Astrocyte (in vitro differentiated cells and primary cell): ENCODE data around the gene OR6B3. TPM values are rescaled to one million over a fixed set of nuclear protein-coding genes. Genes with fewer than 3 reads are reported as not detected.

Experiments
- DNase-seq: peaks from one replicate; pipeline ENCODE4 v3.0.0-alpha.2; 2010; ENCODE audit warnings: low read depth
- FAIRE-seq: peaks from 2 replicates; lab custom pipeline; 2011; peaks lifted over from hg19 to GRCh38; lab: Jason Lieb, UNC
- H2AFZ ChIP-seq: 2 replicates; pipeline ENCODE4 v1.6.0; 2012; ENCODE audit warnings: low read depth, low read length, inconsistent platforms
- H3K27ac ChIP-seq: 2 replicates; pipeline ENCODE4 v1.5.1; 2011; ENCODE audit warnings: low read depth, low read length, inconsistent platforms
- H3K27me3 ChIP-seq: 2 replicates; pipeline ENCODE4 v1.6.0; 2011; ENCODE audit warnings: low read length, inconsistent platforms; ENCODE audit not compliant: insufficient read depth
- H3K36me3 ChIP-seq: 2 replicates; pipeline ENCODE4 v1.5.1; 2011; ENCODE audit warnings: low read length, inconsistent platforms; ENCODE audit not compliant: insufficient read depth
- H3K4me1 ChIP-seq: 2 replicates; pipeline ENCODE4 v1.5.1; 2011; ENCODE audit warnings: low read length, inconsistent platforms; ENCODE audit not compliant: insufficient read depth
- H3K4me2 ChIP-seq: 2 replicates; pipeline ENCODE4 v1.6.0; 2012; ENCODE audit warnings: low read length, inconsistent platforms
- H3K4me3 ChIP-seq: 2 replicates; pipeline ENCODE4 v1.5.1; 2011; ENCODE audit warnings: low read depth, mild to moderate bottlenecking, low read length, inconsistent platforms; ENCODE audit not compliant: insufficient read depth
- H3K79me2 ChIP-seq: 2 replicates; pipeline ENCODE4 v1.6.0; 2012; ENCODE audit warnings: mild to moderate bottlenecking, low read length, inconsistent platforms; ENCODE audit not compliant: insufficient read depth
- H3K9ac ChIP-seq: 2 replicates; pipeline ENCODE4 v1.6.0; 2012; ENCODE audit warnings: mild to moderate bottlenecking, low read length, inconsistent platforms
- H3K9me3 ChIP-seq: 2 replicates; pipeline ENCODE4 v1.5.1; 2012; ENCODE audit warnings: low read depth, mild to moderate bottlenecking, low read length, inconsistent platforms; ENCODE audit not compliant: insufficient read depth
- H4K20me1 ChIP-seq: 2 replicates; pipeline ENCODE4 v1.6.0; 2012; ENCODE audit warnings: low read length, inconsistent platforms; ENCODE audit not compliant: insufficient read depth
- H3K27ac Mint-ChIP-seq: one replicate; pipeline ENCODE4 v1.8.0; 2021; ENCODE audit warnings: mild to moderate bottlenecking, mixed read lengths; ENCODE audit not compliant: unreplicated experiment
- H3K27me3 Mint-ChIP-seq: one replicate; pipeline ENCODE4 v1.8.0; 2021; ENCODE audit warnings: low read depth, mixed read lengths; ENCODE audit not compliant: unreplicated experiment
- H3K36me3 Mint-ChIP-seq: one replicate; pipeline ENCODE4 v1.8.0; 2021; ENCODE audit warnings: low read depth, mixed read lengths; ENCODE audit not compliant: unreplicated experiment
- H3K4me1 Mint-ChIP-seq: one replicate; pipeline ENCODE4 v1.8.0; 2021; ENCODE audit warnings: low read depth, mixed read lengths; ENCODE audit not compliant: unreplicated experiment
- H3K4me3 Mint-ChIP-seq: one replicate; pipeline ENCODE4 v1.8.0; 2021; ENCODE audit warnings: mild to moderate bottlenecking, moderate library complexity, mixed read lengths; ENCODE audit not compliant: unreplicated experiment
- H3K9me3 Mint-ChIP-seq: one replicate; pipeline ENCODE4 v1.8.0; 2021; ENCODE audit warnings: mild to moderate bottlenecking, mixed read lengths; ENCODE audit not compliant: unreplicated experiment
- CTCF ChIP-seq: IDR thresholded peaks from 2 replicates; pipeline ENCODE4 v1.5.1; 2011; ENCODE audit warnings: low read depth, mild to moderate bottlenecking, inconsistent platforms, low read length, moderate library complexity; ENCODE audit not compliant: insufficient read depth
- EZH2 ChIP-seq: IDR thresholded peaks from 2 replicates; pipeline ENCODE4 v1.6.1; 2012; ENCODE audit warnings: mild to moderate bottlenecking, low read length, inconsistent platforms; ENCODE audit not compliant: insufficient read depth
- total RNA-seq: library from RNA; stranded (reverse); gene quantifications from 2 replicates; pipeline ENCODE4 v1.2.1, GENCODE V29; 2021

Gene OR6B3
- total RNA-seq, 1 donor from 2014 or later = not detected

GRCh38 chr2:240002983-240003382, 50.3 kb downstream of the OR6B3 start:
- H3K4me3 Mint-ChIP-seq = no peak overlapping the region
- DNase-seq = no peak
- no peak overlapping the region for H3K4me2 ChIP-seq
- no peaks in the 10 kb centered on the region for H3K27me3 ChIP-seq
- H3K9me3 Mint-ChIP-seq = no peaks in the 10 kb centered on the region
- H3K79me2 ChIP-seq = no peaks in the 10 kb centered on the region
- FAIRE-seq = no peak
- H3K4me1 Mint-ChIP-seq = no peaks in the 10 kb centered on the region
- H3K9me3 ChIP-seq = no peaks in the 10 kb centered on the region
- peaks cover 48% of the 10 kb centered on the region for H3K36me3 ChIP-seq
- TF ChIP-seq EZH2 (no peak), CTCF (no peak)
- H4K20me1 ChIP-seq = peaks cover 13% of the 10 kb centered on the region
- no peak overlapping the region for H3K27ac ChIP-seq
- H3K4me3 ChIP-seq = no peak overlapping the region
- H3K36me3 Mint-ChIP-seq = peaks cover 18% of the 10 kb centered on the region
- no peaks in the 10 kb centered on the region for H3K27me3 Mint-ChIP-seq
- H2AFZ ChIP-seq = no peak overlapping the region
- no peak overlapping the region for H3K9ac ChIP-seq
- H3K4me1 ChIP-seq = no peaks in the 10 kb centered on the region
- no peak overlapping the region for H3K27ac Mint-ChIP-seq

GRCh38 chr2:240000671-240001070, 52.6 kb downstream of the OR6B3 start:
- peaks cover 39% of the 10 kb centered on the region for H3K36me3 ChIP-seq
- TF ChIP-seq EZH2 = no peak

GRCh38 chr2:239997686-239998409, 55.5 kb downstream of the OR6B3 start:
- no peak overlapping the region for H3K27ac Mint-ChIP-seq

More at GRCh38 chr2:240000671-240001070, 52.6 kb downstream of the OR6B3 start:
- Histone ChIP-seq H2AFZ (no peak overlapping the region), H3K79me2 (peaks cover 2% of the 10 kb centered on the region), H3K4me2 (no peak overlapping the region), H4K20me1 (peaks cover 9% of the 10 kb centered on the region), H3K9me3 (no peaks in the 10 kb centered on the region), H3K9ac (no peak overlapping the region), H3K4me1 (no peaks in the 10 kb centered on the region), H3K27ac (no peak overlapping the region), H3K27me3 (no peaks in the 10 kb centered on the region), H3K4me3 (no peak overlapping the region)
- no peaks in the 10 kb centered on the region for H3K4me1 Mint-ChIP-seq
- no peak overlapping the region for H3K4me3 Mint-ChIP-seq
- peak; percentile 70 for FAIRE-seq
- H3K27me3 Mint-ChIP-seq = no peaks in the 10 kb centered on the region
- H3K9me3 Mint-ChIP-seq = no peaks in the 10 kb centered on the region
- H3K36me3 Mint-ChIP-seq = peaks cover 14% of the 10 kb centered on the region
- no peak overlapping the region for H3K27ac Mint-ChIP-seq
- DNase-seq = no peak

More at GRCh38 chr2:239997686-239998409, 55.5 kb downstream of the OR6B3 start:
- DNase-seq (no peak), FAIRE-seq (no peak)
- Histone ChIP-seq H3K9ac (no peak overlapping the region), H3K4me2 (no peak overlapping the region), H3K4me3 (no peak overlapping the region), H3K27me3 (no peaks in the 10 kb centered on the region), H3K79me2 (peaks cover 7% of the 10 kb centered on the region), H3K27ac (no peak overlapping the region), H3K4me1 (no peaks in the 10 kb centered on the region), H3K36me3 (peaks cover 26% of the 10 kb centered on the region), H2AFZ (no peak overlapping the region), H4K20me1 (peaks cover 27% of the 10 kb centered on the region), H3K9me3 (no peaks in the 10 kb centered on the region)
- Mint-ChIP-seq H3K9me3 (no peaks in the 10 kb centered on the region), H3K27me3 (no peaks in the 10 kb centered on the region), H3K4me1 (no peaks in the 10 kb centered on the region), H3K36me3 (peaks cover 7% of the 10 kb centered on the region), H3K4me3 (no peak overlapping the region)
- TF ChIP-seq EZH2 = no peak
- no peak for TF ChIP-seq CTCF

Other genes with a start within 250 kb of the OR6B3 start
- gene NDUFA10, start 28.2 kb downstream of the OR6B3 start, total RNA-seq = 111 and 117 TPM in 2 replicates
- not detected in 2 replicates for gene OR6B2, start 23.1 kb downstream of the OR6B3 start, total RNA-seq
- gene COPS9, start 82.8 kb upstream of the OR6B3 start, total RNA-seq = 172 and 192 TPM in 2 replicates
- gene OTOS, start 87.1 kb upstream of the OR6B3 start, total RNA-seq = not detected in 2 replicates